K562 (cell line): ENCODE results near the gene SLC19A1. TPM values are rescaled to one million over a fixed set of nuclear protein-coding genes. Genes with fewer than 3 reads are reported as not detected.

ENCODE experiments used
- ATAC-seq: fragments of 200-7000 bp; cut with Tn5 transposase; 3 replicates; pipeline ENCODE4 v1.9.1; 2020; ENCODE audit warnings: moderate library complexity
- BruUV-seq: library from RNA; stranded (reverse); fragments of 400-500 nt; replicated peaks from 2 replicates; lab custom pipeline; 2021; lab: Mats Ljungman, UMichigan
- CTCF ChIA-PET: fragments of 300-600 bp; formaldehyde crosslinking; extraction: SDS; loops from one replicate; lab custom pipeline; 2021; ENCODE audit warnings: low intra/inter-chr PET ratio; lab: Yijun Ruan, JAX
- POLR2A ChIA-PET: fragments of 300-600, 350-650 bp; sonication (Branson Sonifier 250); formaldehyde crosslinking; extraction: SDS; loops from one replicate; lab custom pipeline; 2021; ENCODE audit warnings: antibody characterized with exemption, inconsistent platforms; lab: Yijun Ruan, JAX
- DNase-seq, 4 experiments: peaks; one replicate each; pipeline versions ENCODE4 v3.0.0 to v3.0.0-alpha.2; 2011 to 2018; ENCODE audit warnings: low spot score in 3 of 4, mixed read lengths in 3 of 4; ENCODE audit errors: extremely low read depth in 1 of 4
- FAIRE-seq: peaks from 2 replicates; lab custom pipeline; 2011; peaks lifted over from hg19 to GRCh38; lab: Jason Lieb, UNC
- H2AFZ ChIP-seq: 2 replicates; pipeline ENCODE4 v1.6.0; 2011; ENCODE audit warnings: low read depth, low read length, control low read depth, inconsistent platforms
- H3K27ac ChIP-seq: fragments of 200-600 bp; 3 replicates; pipeline ENCODE4 v1.8.0; 2011; ENCODE audit warnings: low read depth, mild to moderate bottlenecking, control low read depth, inconsistent platforms, low read length, moderate library complexity, mixed read lengths; ENCODE audit errors: extremely low read depth
- H3K27me3 ChIP-seq, 2 experiments: fragments of 300-600 bp in 1 of 2; 2 replicates in 1 of 2; 3 replicates in 1 of 2; pipeline versions ENCODE4 v1.6.0 to v1.8.0; 2011; ENCODE audit warnings: inconsistent platforms in 2 of 2, low read length in 2 of 2, mild to moderate bottlenecking in 1 of 2, mixed read lengths in 1 of 2, moderate library complexity in 1 of 2; ENCODE audit not compliant: control insufficient read depth in 2 of 2, insufficient read depth in 2 of 2
- H3K36me3 ChIP-seq: fragments of 300-600 bp; 3 replicates; pipeline ENCODE4 v1.8.0; 2011; ENCODE audit warnings: mild to moderate bottlenecking, low read length, inconsistent platforms; ENCODE audit not compliant: control insufficient read depth, insufficient read depth
- H3K4me1 ChIP-seq, 2 experiments: fragments of 200-600 bp in 1 of 2; replicated peaks in 1 of 2; 2 replicates in 1 of 2; 3 replicates in 1 of 2; pipeline versions ENCODE4 v1.5.1 to v1.8.0; 2011; ENCODE audit warnings: inconsistent platforms in 2 of 2, low read length in 2 of 2, mild to moderate bottlenecking in 1 of 2, mixed read lengths in 1 of 2, moderate library complexity in 1 of 2; ENCODE audit not compliant: control insufficient read depth in 2 of 2, insufficient read depth in 2 of 2
- H3K4me2 ChIP-seq: 2 replicates; pipeline ENCODE4 v1.6.1; 2011; ENCODE audit warnings: low read length, control low read depth, inconsistent platforms, mixed read lengths; ENCODE audit not compliant: insufficient read depth
- H3K4me3 ChIP-seq: fragments of 200-600 bp; sonication (generic), shearing (Covaris generic); 2 replicates; pipeline ENCODE4 v1.5.1; 2016; ENCODE audit warnings: control low read depth, inconsistent platforms
- H3K79me2 ChIP-seq: fragments of 200-600 bp; 3 replicates; pipeline ENCODE4 v1.8.0; 2011; ENCODE audit warnings: low read length, inconsistent platforms; ENCODE audit not compliant: control insufficient read depth, insufficient read depth
- H3K9ac ChIP-seq, 2 experiments: 2 replicates each; pipeline versions ENCODE4 v1.6.0 to v1.6.1; 2011; ENCODE audit warnings: low read depth in 2 of 2, low read length in 2 of 2, control low read depth in 1 of 2, inconsistent platforms in 1 of 2, mild to moderate bottlenecking in 1 of 2, mixed read lengths in 1 of 2; ENCODE audit not compliant: insufficient read depth in 1 of 2
- H3K9me1 ChIP-seq: one replicate; pipeline ENCODE4 v1.6.0; 2011; ENCODE audit warnings: inconsistent platforms, mild to moderate bottlenecking, low read length, moderate library complexity; ENCODE audit not compliant: control insufficient read depth, insufficient read depth
- H3K9me3 ChIP-seq: replicated peaks from 2 replicates; pipeline ENCODE4 v1.5.1; 2011; ENCODE audit warnings: low read depth, low read length, inconsistent platforms; ENCODE audit not compliant: control insufficient read depth, insufficient read depth
- H4K20me1 ChIP-seq: replicated peaks from 2 replicates; pipeline ENCODE4 v1.6.1; 2011; ENCODE audit warnings: low read length, inconsistent platforms, mixed read lengths; ENCODE audit not compliant: control insufficient read depth, insufficient read depth
- MAFG ChIP-seq: fragments of 450-650 bp; conservative IDR thresholded peaks from 2 replicates; pipeline ENCODE4 v1.6.1; 2016; ENCODE audit warnings: missing genetic modification characterization, missing compliant biosample characterization
- PRDM10 ChIP-seq: fragments of 450-650 bp; IDR thresholded peaks from 2 replicates; pipeline ENCODE4 v1.6.1; 2018; ENCODE audit not compliant: partially characterized antibody
- RBBP5 ChIP-seq: fragments of 200-600 bp; sonication (generic); IDR thresholded peaks from 2 replicates; pipeline ENCODE4 v1.6.1; 2012; ENCODE audit warnings: borderline replicate concordance, mild to moderate bottlenecking, low read length, control low read depth, inconsistent platforms; ENCODE audit not compliant: insufficient read depth, poor library complexity, severe bottlenecking
- WGBS: fragments of 100-300 bp; shearing (Covaris generic); methylation state at CpG from one replicate; pipeline ENCODE4 v1.1.6; 2016; ENCODE audit warnings: low coverage, mixed read lengths; ENCODE audit not compliant: insufficient coverage; ENCODE audit errors: missing lambda C conversion rate; 5-methylcytosine and 5-hydroxymethylcytosine counted together
- in situ Hi-C: fragments of 300-500 bp; cut with MboI; formaldehyde crosslinking; loops from 4 replicates; pipeline ENCODE4 v1.15.0; 2018; ENCODE audit warnings: inconsistent platforms, mixed read lengths
- intact Hi-C: fragments of 100-400 bp; cut with micrococcal nuclease; formaldehyde crosslinking; loops from 2 replicates; pipeline ENCODE4 v1.14.2; 2022
- polyA plus RNA-seq, 8 experiments: library from polyadenylated mRNA; depleted of rRNA in 4 of 8; stranded (reverse) in 5 of 8; unstranded in 3 of 8; fragments of >200 nt; fragmentation: Nextera tagmentation in 2 of 8; fragmentation: Illumina TruSeq in 1 of 8; extraction: Ambion mirVana in 2 of 8; extraction: Trizol in 1 of 8; gene quantifications; 2 replicates each; pipeline versions ENCODE4 v1.2.1 to v1.2.3, GENCODE V29; 2011 to 2014; ENCODE audit warnings: inconsistent platforms in 1 of 8, missing spikeins in 1 of 8
- total RNA-seq, 7 experiments: library from RNA; depleted of rRNA in 6 of 7; stranded (reverse); fragments of >200 nt in 6 of 7; fragmentation: Illumina TruSeq in 2 of 7; extraction: Trizol in 2 of 7; gene quantifications; 2 replicates each; pipeline versions ENCODE4 v1.2.1 to v1.2.3, GENCODE V29; 2011 to 2021; ENCODE audit warnings: low replicate concordance in 1 of 7

The SLC19A1 gene
- total and polyA plus RNA-seq, 9 of the 15 experiments (the other 6 are each of a cell fraction or from before 2014, with no cell fraction given), result 0.65 to 88.7 (median 12.0) TPM

GRCh38 chr21:45540601-45540970 is 1.7 kb downstream of the SLC19A1 start:
- peaks cover 7 to 70% of the 10 kb centered on the region in 2 experiments; a peak in 4 of 5 replicates for H3K4me1 ChIP-seq
- H3K4me2 ChIP-seq, result peak overlapping the region; percentile 86
- no peaks in the 10 kb centered on the region for H3K9me3 ChIP-seq
- H3K9ac ChIP-seq, result peak overlapping the region; percentile 78 to 96
- in situ Hi-C loops (no loop called here), intact Hi-C loops (loop anchor here (5.0 kb wide), 1 partner anchor 248 kb away; no protein-coding TSS in a partner anchor)
- no peak for ATAC-seq
- peaks cover 56% of the 10 kb centered on the region for H3K79me2 ChIP-seq
- BruUV-seq, result no TSS peak
- POLR2A ChIA-PET, result interaction anchor here (0.8 to 2.0 kb wide), 4 partner anchors 10 to 233 kb away, joined by 3 to 6 read pairs (median 3); no protein-coding TSS in a partner anchor
- no peak overlapping the region for H2AFZ ChIP-seq
- no peaks in the 10 kb centered on the region; a peak in 1 of 5 replicates for H3K27me3 ChIP-seq
- WGBS, result 17% methylated on average over 10 of the region's 10 CpGs
- CTCF ChIA-PET, result no interaction called here
- peaks cover 52% of the 10 kb centered on the region; the same call in 2 of the 3 replicates for H3K36me3 ChIP-seq
- H3K27ac ChIP-seq, result no peak overlapping the region; the same call in 2 of the 3 replicates
- peak overlapping the region; percentile 48 for H3K4me3 ChIP-seq
- no peak for FAIRE-seq
- no peak for DNase-seq
- no peaks in the 10 kb centered on the region for H3K9me1 ChIP-seq
- TF ChIP-seq RBBP5, result no peak
- TF ChIP-seq MAFG (tag), result no peak
- peak; percentile 9 for TF ChIP-seq PRDM10
- TF ChIP-seq, all 486 proteins: peak for 1
- H4K20me1 ChIP-seq, result no peaks in the 10 kb centered on the region; the same call in 1 of the 2 replicates
